HepG2 (cell line): ENCODE data around the gene BABAM1. TPM values are rescaled to one million over a fixed set of nuclear protein-coding genes. Genes with fewer than 3 reads are reported as not detected.

ENCODE experiments used
- HMGA1 ChIP-seq: sonication (generic); formaldehyde crosslinking; conservative IDR thresholded peaks from 2 replicates; pipeline ENCODE4 v1.4.0; 2020; ENCODE audit warnings: missing genetic modification reagents
- HOXD1 ChIP-seq: sonication (generic); formaldehyde crosslinking; IDR thresholded peaks from 2 replicates; pipeline ENCODE4 v1.5.0; 2020; ENCODE audit warnings: missing genetic modification reagents
- MAZ ChIP-seq, 2 experiments: sonication (generic) in 1 of 2; formaldehyde crosslinking in 1 of 2; IDR thresholded peaks; 2 replicates each; pipeline versions ENCODE4 v1.5.0 to v1.6.1; 2012 to 2020; ENCODE audit warnings: low read depth in 2 of 2, mild to moderate bottlenecking in 2 of 2, borderline replicate concordance in 1 of 2, improper control_type of control experiment in 1 of 2, low read length in 1 of 2, missing genetic modification reagents in 1 of 2, moderate library complexity in 1 of 2
- MED8 ChIP-seq: sonication (generic); formaldehyde crosslinking; IDR thresholded peaks from 2 replicates; pipeline ENCODE4 v1.8.1; 2023; ENCODE audit warnings: mild to moderate bottlenecking, missing genetic modification reagents; ENCODE audit not compliant: insufficient replicate concordance
- MIXL1 ChIP-seq: IDR thresholded peaks from 2 replicates; pipeline ENCODE4 v1.6.1; 2016
- TCF7L2 ChIP-seq: IDR thresholded peaks from 2 replicates; pipeline ENCODE4 v1.6.1; 2011; ENCODE audit warnings: mild to moderate bottlenecking, low read depth, low read length, moderate library complexity
- YY1 ChIP-seq: IDR thresholded peaks from 2 replicates; pipeline ENCODE4 v1.6.1; 2011; ENCODE audit warnings: low read length, low read depth, moderate library complexity, mild to moderate bottlenecking; ENCODE audit not compliant: insufficient read depth, insufficient replicate concordance
- ZBTB8A ChIP-seq: sonication (generic); formaldehyde crosslinking; IDR thresholded peaks from 2 replicates; pipeline ENCODE4 v1.4.0; 2020; ENCODE audit warnings: mild to moderate bottlenecking, low read depth, missing genetic modification reagents, borderline replicate concordance
- polyA plus RNA-seq, 8 experiments: library from polyadenylated mRNA; depleted of rRNA in 3 of 8; stranded (reverse) in 7 of 8; unstranded in 1 of 8; fragments of >200 nt; fragmentation: Illumina TruSeq in 4 of 8; extraction: Trizol in 4 of 8; gene quantifications; 2 replicates each; pipeline versions ENCODE4 v1.2.1 to v1.2.3, GENCODE V29; 2011 to 2016; ENCODE audit warnings: low read depth in 4 of 8, missing spikeins in 1 of 8, mixed read lengths in 1 of 8; ENCODE audit not compliant: insufficient read depth in 1 of 8
- total RNA-seq, 5 experiments: library from RNA; depleted of rRNA; stranded (reverse); fragments of >200 nt; fragmentation: Illumina TruSeq; extraction: Trizol; gene quantifications; 2 replicates each; pipeline ENCODE4 v1.2.3, GENCODE V29; 2016; ENCODE audit warnings: low read depth in 1 of 5
- TF ChIP-seq, protein P1 (sequence below): sonication (generic); formaldehyde crosslinking; IDR thresholded peaks from 2 replicates; pipeline ENCODE4 v1.4.0; 2020; ENCODE audit warnings: mild to moderate bottlenecking, missing genetic modification reagents
- TF ChIP-seq, protein P2 (sequence below): sonication (generic); formaldehyde crosslinking; IDR thresholded peaks from 2 replicates; pipeline ENCODE4 v1.5.0; 2020; ENCODE audit warnings: mild to moderate bottlenecking, missing genetic modification reagents
- TF ChIP-seq, protein P3 (sequence below): sonication (generic); formaldehyde crosslinking; IDR thresholded peaks from 2 replicates; pipeline ENCODE4 v1.8.1; 2022; ENCODE audit warnings: mild to moderate bottlenecking, missing genetic modification reagents
- TF ChIP-seq, protein P4 (sequence below): sonication (generic); formaldehyde crosslinking; IDR thresholded peaks from 2 replicates; pipeline ENCODE4 v1.4.0; 2020; ENCODE audit warnings: mild to moderate bottlenecking, missing genetic modification reagents, borderline replicate concordance

BABAM1 gene
- total and polyA plus RNA-seq, 2 of the 13 experiments (the other 11 are each of a cell fraction or from before 2014, with no cell fraction given), result 70.0 to 82.0 TPM

DNA sequence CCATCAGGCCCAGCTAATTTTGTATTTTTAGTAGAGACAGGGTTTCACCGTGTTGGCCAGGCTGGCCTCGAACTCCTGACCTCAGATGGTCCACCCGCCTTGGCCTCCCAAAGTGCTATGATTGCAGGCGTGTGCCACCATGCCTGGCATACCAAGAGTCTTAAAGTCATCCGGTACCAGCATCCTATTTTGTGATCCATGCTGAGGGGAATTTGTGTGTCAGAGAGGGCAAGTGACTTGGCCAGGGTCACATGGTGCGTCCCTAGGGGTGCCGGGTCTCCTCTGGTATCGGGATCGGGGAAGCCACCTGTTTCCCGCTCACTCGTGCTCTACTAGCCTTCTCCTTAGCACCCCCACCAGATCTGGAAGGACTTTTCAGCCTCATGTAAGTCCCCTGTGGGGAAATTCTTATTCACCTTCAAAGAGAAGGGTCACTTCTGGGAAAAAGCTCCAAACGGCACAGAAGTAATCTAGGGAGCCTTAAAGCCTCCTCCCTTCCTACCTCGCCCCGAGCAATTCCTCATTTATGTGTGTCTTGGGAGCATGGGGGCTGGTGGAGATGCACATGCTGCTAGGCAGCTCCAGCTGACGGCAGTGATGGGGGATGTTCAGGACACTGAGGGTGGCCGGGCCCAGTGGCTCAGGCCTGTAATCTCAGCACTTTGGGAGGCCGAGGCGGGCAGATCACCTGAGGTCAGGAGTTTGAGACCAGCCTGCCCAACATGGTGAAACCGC lies 8.4 kb downstream of the BABAM1 start (continued):
- TF ChIP-seq, protein P1, sequence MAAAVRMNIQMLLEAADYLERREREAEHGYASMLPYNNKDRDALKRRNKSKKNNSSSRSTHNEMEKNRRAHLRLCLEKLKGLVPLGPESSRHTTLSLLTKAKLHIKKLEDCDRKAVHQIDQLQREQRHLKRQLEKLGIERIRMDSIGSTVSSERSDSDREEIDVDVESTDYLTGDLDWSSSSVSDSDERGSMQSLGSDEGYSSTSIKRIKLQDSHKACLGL (CRISPR knock-in tag), result no peak
- TF ChIP-seq MED8 (CRISPR knock-in tag) (no peak), MAZ (IDR thresholded peaks at IDR 0.05; ENCODE audit: borderline replicate concordance, low read depth, low read length) (no peak), MAZ (CRISPR knock-in tag; IDR thresholded peaks at IDR 0.05; ENCODE audit: low read depth) (no peak), ZBTB8A (no peak), TCF7L2 (no peak), HOXD1 (CRISPR knock-in tag) (no peak), MIXL1 (CRISPR knock-in tag) (no peak), YY1 (no peak), HMGA1 (CRISPR knock-in tag) (no peak)
- TF ChIP-seq, protein P2, sequence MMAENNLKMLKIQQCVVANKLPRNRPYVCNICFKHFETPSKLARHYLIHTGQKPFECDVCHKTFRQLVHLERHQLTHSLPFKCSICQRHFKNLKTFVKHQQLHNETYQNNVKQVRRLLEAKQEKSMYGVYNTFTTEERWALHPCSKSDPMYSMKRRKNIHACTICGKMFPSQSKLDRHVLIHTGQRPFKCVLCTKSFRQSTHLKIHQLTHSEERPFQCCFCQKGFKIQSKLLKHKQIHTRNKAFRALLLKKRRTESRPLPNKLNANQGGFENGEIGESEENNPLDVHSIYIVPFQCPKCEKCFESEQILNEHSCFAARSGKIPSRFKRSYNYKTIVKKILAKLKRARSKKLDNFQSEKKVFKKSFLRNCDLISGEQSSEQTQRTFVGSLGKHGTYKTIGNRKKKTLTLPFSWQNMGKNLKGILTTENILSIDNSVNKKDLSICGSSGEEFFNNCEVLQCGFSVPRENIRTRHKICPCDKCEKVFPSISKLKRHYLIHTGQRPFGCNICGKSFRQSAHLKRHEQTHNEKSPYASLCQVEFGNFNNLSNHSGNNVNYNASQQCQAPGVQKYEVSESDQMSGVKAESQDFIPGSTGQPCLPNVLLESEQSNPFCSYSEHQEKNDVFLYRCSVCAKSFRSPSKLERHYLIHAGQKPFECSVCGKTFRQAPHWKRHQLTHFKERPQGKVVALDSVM (CRISPR knock-in tag), result no peak
- TF ChIP-seq, protein P3, sequence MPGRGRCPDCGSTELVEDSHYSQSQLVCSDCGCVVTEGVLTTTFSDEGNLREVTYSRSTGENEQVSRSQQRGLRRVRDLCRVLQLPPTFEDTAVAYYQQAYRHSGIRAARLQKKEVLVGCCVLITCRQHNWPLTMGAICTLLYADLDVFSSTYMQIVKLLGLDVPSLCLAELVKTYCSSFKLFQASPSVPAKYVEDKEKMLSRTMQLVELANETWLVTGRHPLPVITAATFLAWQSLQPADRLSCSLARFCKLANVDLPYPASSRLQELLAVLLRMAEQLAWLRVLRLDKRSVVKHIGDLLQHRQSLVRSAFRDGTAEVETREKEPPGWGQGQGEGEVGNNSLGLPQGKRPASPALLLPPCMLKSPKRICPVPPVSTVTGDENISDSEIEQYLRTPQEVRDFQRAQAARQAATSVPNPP, result no peak
- TF ChIP-seq, protein P4, sequence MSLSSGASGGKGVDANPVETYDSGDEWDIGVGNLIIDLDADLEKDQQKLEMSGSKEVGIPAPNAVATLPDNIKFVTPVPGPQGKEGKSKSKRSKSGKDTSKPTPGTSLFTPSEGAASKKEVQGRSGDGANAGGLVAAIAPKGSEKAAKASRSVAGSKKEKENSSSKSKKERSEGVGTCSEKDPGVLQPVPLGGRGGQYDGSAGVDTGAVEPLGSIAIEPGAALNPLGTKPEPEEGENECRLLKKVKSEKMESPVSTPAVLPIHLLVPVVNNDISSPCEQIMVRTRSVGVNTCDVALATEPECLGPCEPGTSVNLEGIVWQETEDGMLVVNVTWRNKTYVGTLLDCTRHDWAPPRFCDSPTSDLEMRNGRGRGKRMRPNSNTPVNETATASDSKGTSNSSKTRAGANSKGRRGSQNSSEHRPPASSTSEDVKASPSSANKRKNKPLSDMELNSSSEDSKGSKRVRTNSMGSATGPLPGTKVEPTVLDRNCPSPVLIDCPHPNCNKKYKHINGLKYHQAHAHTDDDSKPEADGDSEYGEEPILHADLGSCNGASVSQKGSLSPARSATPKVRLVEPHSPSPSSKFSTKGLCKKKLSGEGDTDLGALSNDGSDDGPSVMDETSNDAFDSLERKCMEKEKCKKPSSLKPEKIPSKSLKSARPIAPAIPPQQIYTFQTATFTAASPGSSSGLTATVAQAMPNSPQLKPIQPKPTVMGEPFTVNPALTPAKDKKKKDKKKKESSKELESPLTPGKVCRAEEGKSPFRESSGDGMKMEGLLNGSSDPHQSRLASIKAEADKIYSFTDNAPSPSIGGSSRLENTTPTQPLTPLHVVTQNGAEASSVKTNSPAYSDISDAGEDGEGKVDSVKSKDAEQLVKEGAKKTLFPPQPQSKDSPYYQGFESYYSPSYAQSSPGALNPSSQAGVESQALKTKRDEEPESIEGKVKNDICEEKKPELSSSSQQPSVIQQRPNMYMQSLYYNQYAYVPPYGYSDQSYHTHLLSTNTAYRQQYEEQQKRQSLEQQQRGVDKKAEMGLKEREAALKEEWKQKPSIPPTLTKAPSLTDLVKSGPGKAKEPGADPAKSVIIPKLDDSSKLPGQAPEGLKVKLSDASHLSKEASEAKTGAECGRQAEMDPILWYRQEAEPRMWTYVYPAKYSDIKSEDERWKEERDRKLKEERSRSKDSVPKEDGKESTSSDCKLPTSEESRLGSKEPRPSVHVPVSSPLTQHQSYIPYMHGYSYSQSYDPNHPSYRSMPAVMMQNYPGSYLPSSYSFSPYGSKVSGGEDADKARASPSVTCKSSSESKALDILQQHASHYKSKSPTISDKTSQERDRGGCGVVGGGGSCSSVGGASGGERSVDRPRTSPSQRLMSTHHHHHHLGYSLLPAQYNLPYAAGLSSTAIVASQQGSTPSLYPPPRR (CRISPR knock-in tag), result no peak
